GM12878 (cell line): ENCODE results near the gene RTN3. TPM values are rescaled to one million over a fixed set of nuclear protein-coding genes. Genes with fewer than 3 reads are reported as not detected.
"Not testable (repeated sequence)": the region's sequence is repeated elsewhere in the genome, so short reads cannot be mapped to it uniquely, and the experiment has no call there.

Experiments used
- ATAC-seq: fragments of 200-7000 bp; cut with Tn5 transposase; 3 replicates; pipeline ENCODE4 v1.9.1; 2020; ENCODE audit warnings: mild to moderate bottlenecking, moderate library complexity
- BruUV-seq: library from RNA; stranded (reverse); fragments of 400-500 nt; replicated peaks from 2 replicates; lab custom pipeline; 2021; lab: Mats Ljungman, UMichigan
- CTCF ChIA-PET: fragments of 300-600 bp; sonication (Branson Sonifier 250); formaldehyde crosslinking; extraction: SDS; loops from one replicate; lab custom pipeline; 2021; ENCODE audit warnings: inconsistent platforms; lab: Yijun Ruan, JAX
- POLR2A ChIA-PET: fragments of 350-600 bp; formaldehyde crosslinking; extraction: SDS; loops from one replicate; lab custom pipeline; 2021; ENCODE audit warnings: inconsistent platforms; lab: Charles Lee
- RAD21 ChIA-PET: fragments of 300-600 bp; sonication (Branson Sonifier 250); formaldehyde crosslinking; loops from one replicate; lab custom pipeline; 2023; ENCODE audit warnings: antibody characterized with exemption; ENCODE audit not compliant: unreplicated experiment; lab: Charles Lee
- SMC1A ChIA-PET: fragments of 300-600 bp; sonication (Branson Sonifier 250); formaldehyde crosslinking; loops from one replicate; lab custom pipeline; 2023; ENCODE audit not compliant: unreplicated experiment, uncharacterized antibody; lab: Charles Lee
- DNase-seq: peaks from one replicate; pipeline ENCODE4 v3.0.0-alpha.2; 2011; ENCODE audit warnings: low read depth, low spot score
- FAIRE-seq: peaks from 3 replicates; lab custom pipeline; 2011; peaks lifted over from hg19 to GRCh38; lab: Jason Lieb, UNC
- H2AFZ ChIP-seq: 2 replicates; pipeline ENCODE4 v1.6.0; 2011; ENCODE audit warnings: low read depth, low read length, control low read depth; ENCODE audit not compliant: control insufficient read depth
- H3K27ac ChIP-seq: 2 replicates; pipeline ENCODE4 v1.5.1; 2011; ENCODE audit warnings: control low read depth; ENCODE audit not compliant: control insufficient read depth, insufficient read depth
- H3K27me3 ChIP-seq, 2 experiments: replicated peaks in 1 of 2; 2 replicates each; pipeline versions ENCODE4 v1.6.0 to v1.6.1; 2011; ENCODE audit warnings: low read length in 1 of 2; ENCODE audit not compliant: control insufficient read depth in 2 of 2, insufficient read depth in 2 of 2
- H3K36me3 ChIP-seq, 2 experiments: 2 replicates each; pipeline ENCODE4 v1.5.1; 2011; ENCODE audit warnings: low read length in 1 of 2; ENCODE audit not compliant: control insufficient read depth in 2 of 2, insufficient read depth in 2 of 2
- H3K4me1 ChIP-seq: 2 replicates; pipeline ENCODE4 v1.6.1; 2011; ENCODE audit warnings: mild to moderate bottlenecking, low read length, moderate library complexity, mixed read lengths; ENCODE audit not compliant: control insufficient read depth, insufficient read depth
- H3K4me2 ChIP-seq: 2 replicates; pipeline ENCODE4 v1.6.0; 2011; ENCODE audit warnings: control low read depth; ENCODE audit not compliant: control insufficient read depth, insufficient read depth
- H3K4me3 ChIP-seq: fragments of 200-600 bp; sonication (generic); 2 replicates; pipeline ENCODE4 v1.5.1; 2016
- H3K79me2 ChIP-seq: 2 replicates; pipeline ENCODE4 v1.6.0; 2011; ENCODE audit warnings: low read length; ENCODE audit not compliant: control insufficient read depth, insufficient read depth
- H3K9ac ChIP-seq: 2 replicates; pipeline ENCODE4 v1.8.0; 2011; ENCODE audit warnings: low read length, control low read depth, mixed read lengths; ENCODE audit not compliant: control insufficient read depth, insufficient read depth
- H3K9me3 ChIP-seq: replicated peaks from 3 replicates; pipeline ENCODE4 v1.5.1; 2011; ENCODE audit warnings: mild to moderate bottlenecking, low read length; ENCODE audit not compliant: control insufficient read depth, insufficient read depth
- H4K20me1 ChIP-seq: 2 replicates; pipeline ENCODE4 v1.6.0; 2011; ENCODE audit not compliant: control insufficient read depth, insufficient read depth
- BRCA1 ChIP-seq: IDR thresholded peaks from 2 replicates; pipeline ENCODE4 v1.6.1; 2011; ENCODE audit warnings: low read depth, low read length, improper control_type of control experiment
- ZNF384 ChIP-seq: IDR thresholded peaks from 2 replicates; pipeline ENCODE4 v1.6.1; 2012; ENCODE audit warnings: low read depth, mild to moderate bottlenecking, low read length, improper control_type of control experiment, borderline replicate concordance
- WGBS: methylation state at CpG from one replicate; pipeline ENCODE4 v1.1.6; 2016; ENCODE audit warnings: low lambda C conversion rate; ENCODE audit not compliant: insufficient replicate concordance, insufficient coverage; ENCODE audit errors: missing lambda C conversion rate; 5-methylcytosine and 5-hydroxymethylcytosine counted together
- in situ Hi-C: fragments of 300-500 bp; cut with MboI; formaldehyde crosslinking; loops from 9 replicates; pipeline ENCODE4 v1.14.3; 2018; ENCODE audit warnings: mixed read lengths
- intact Hi-C: fragments of 100-400 bp; cut with micrococcal nuclease; formaldehyde crosslinking; loops from one replicate; pipeline ENCODE4 v1.14.2; 2022; ENCODE audit not compliant: unreplicated experiment
- polyA plus RNA-seq, 11 experiments: library from polyadenylated mRNA; depleted of rRNA in 4 of 11; unstranded in 6 of 11; stranded (reverse) in 5 of 11; fragments of >200 nt; fragmentation: Nextera tagmentation in 4 of 11; fragmentation: Illumina TruSeq in 1 of 11; extraction: Ambion mirVana in 4 of 11; extraction: Trizol in 1 of 11; gene quantifications; 1 replicate in 1 of 11; 2 replicates in 10 of 11; pipeline versions ENCODE4 v1.2.1 to v1.2.3, GENCODE V29; 2011 to 2016; ENCODE audit warnings: inconsistent platforms in 2 of 11, missing spikeins in 2 of 11, low read depth in 1 of 11
- total RNA-seq, 4 experiments: library from RNA; depleted of rRNA in 3 of 4; stranded (reverse); fragments of >200 nt in 3 of 4; fragmentation: Illumina TruSeq in 1 of 4; extraction: Trizol in 1 of 4; gene quantifications; 2 replicates each; pipeline versions ENCODE4 v1.2.1 to v1.2.3, GENCODE V29; 2013 to 2021

RTN3 gene
- total and polyA plus RNA-seq, 10 of the 15 experiments (the other 5 are each of a cell fraction or from before 2014, with no cell fraction given) = 22.9 to 64.2 (median 47.0) TPM

- Histone ChIP-seq H3K9me3 (no peaks in the 10 kb centered on the region), H3K9ac (peak overlapping the region; percentile 88; the same call in 1 of the 2 replicates), H4K20me1 (no peaks in the 10 kb centered on the region), H3K4me3 (peak overlapping the region; percentile 82), H3K27ac (peak overlapping the region; percentile 18; the same call in 1 of the 2 replicates), H3K4me2 (peak overlapping the region; percentile 92), H3K4me1 (peaks cover 10% of the 10 kb centered on the region), H3K79me2 (peaks cover 38% of the 10 kb centered on the region), H2AFZ (no peak overlapping the region; the same call in 1 of the 2 replicates), H3K36me3 (no peaks in the 10 kb centered on the region), H3K27me3 (no peaks in the 10 kb centered on the region)
- ChIA-PET RAD21 (interaction anchor here (0.9 to 2.7 kb wide), 6 partner anchors 12 to 116 kb away, joined by 3 to 20 read pairs (median 3); partner anchors contain the start of gene ATL3), CTCF (interaction anchor here (0.8 to 3.9 kb wide), 11 partner anchors 11 to 58 kb away, joined by 3 to 31 read pairs (median 7); partner anchors contain the start of gene ATL3), POLR2A (interaction anchor here (1.0 to 2.6 kb wide), 5 partner anchors 10 to 20 kb away, joined by 3 to 21 read pairs (median 10); partner anchors contain the start of gene ATL3), SMC1A (interaction anchor here (0.6 to 1.7 kb wide), 6 partner anchors 10 to 55 kb away, joined by 3 to 6 read pairs (median 4); no protein-coding TSS in a partner anchor)
- no peak for TF ChIP-seq ZNF384
- no peak for TF ChIP-seq BRCA1
- ATAC-seq = no peak
- no peak for DNase-seq
- intact Hi-C loops (no loop called here), in situ Hi-C loops (no loop called here)
- 98% methylated on average over 8 of the region's 8 CpGs for WGBS
- FAIRE-seq = no peak
- BruUV-seq = no TSS peak
Observed at GRCh38 chr11:63683133-63683991, 2.1 kb downstream of the RTN3 start.

DNA sequence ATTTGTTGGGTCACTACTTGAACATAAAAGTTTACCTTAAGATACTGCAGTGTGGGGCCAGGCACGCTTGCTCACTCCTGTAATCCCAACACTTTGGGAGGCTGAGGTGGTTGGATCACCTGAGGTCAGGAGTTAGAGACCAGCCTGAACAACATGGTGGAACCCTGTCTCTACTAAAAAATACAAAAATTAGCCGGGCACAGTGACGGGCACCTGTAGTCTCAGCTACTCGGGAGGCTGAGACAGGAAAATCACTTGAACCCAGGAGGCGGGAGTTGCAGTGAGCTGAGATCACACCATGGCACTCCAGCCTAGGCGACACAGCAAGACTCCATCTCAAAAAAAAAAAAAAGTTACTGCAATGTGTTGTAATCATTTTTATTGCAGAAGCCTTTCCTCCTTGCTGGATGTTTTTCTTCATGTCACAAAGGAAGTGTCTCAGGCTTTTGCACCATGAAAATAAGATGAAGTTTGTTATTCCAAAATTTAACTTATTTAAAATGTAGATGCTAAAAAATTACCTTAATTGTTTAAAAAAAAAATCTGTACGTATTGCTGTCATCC, 3.9 kb downstream of the RTN3 start:
- 98% methylated on average over 7 of the region's 7 CpGs for WGBS
- ChIA-PET POLR2A (interaction anchor here (0.6 kb wide), 1 partner anchor 16 kb away, joined by 5 read pairs; no protein-coding TSS in a partner anchor), SMC1A (interaction anchor here (0.6 kb wide), 1 partner anchor 13 kb away, joined by 3 read pairs; no protein-coding TSS in a partner anchor), RAD21 (interaction anchor here (0.7 kb wide), 1 partner anchor 21 kb away, joined by 3 read pairs; no protein-coding TSS in a partner anchor), CTCF (interaction anchor here (0.6 kb wide), 1 partner anchor 935 kb away, joined by 3 read pairs; no protein-coding TSS in a partner anchor)
- H3K27ac ChIP-seq, H3K9me3 ChIP-seq, H3K36me3 ChIP-seq, in situ Hi-C loops, H3K4me3 ChIP-seq, ATAC-seq, FAIRE-seq, H4K20me1 ChIP-seq, H3K4me2 ChIP-seq, intact Hi-C loops, DNase-seq, H3K27me3 ChIP-seq, H2AFZ ChIP-seq, H3K9ac ChIP-seq, BruUV-seq: not testable (repeated sequence)
- H3K79me2 ChIP-seq = peaks cover 38% of the 10 kb centered on the region
- peaks cover 10% of the 10 kb centered on the region for H3K4me1 ChIP-seq
